GM21723 (cell line): Measurements from ENCODE around the gene CYP4F11.
"Not testable (repeated sequence)": the region's sequence is repeated elsewhere in the genome, so short reads cannot be mapped to it uniquely, and the experiment has no call there.

Experiments
- ATAC-seq: cut with Tn5 transposase; IDR thresholded peaks from one replicate; pipeline ENCODE4 v1.9.1; 2021; ENCODE audit warnings: mild to moderate bottlenecking, moderate library complexity; ENCODE audit not compliant: unreplicated experiment

CYP4F11 gene

DNA sequence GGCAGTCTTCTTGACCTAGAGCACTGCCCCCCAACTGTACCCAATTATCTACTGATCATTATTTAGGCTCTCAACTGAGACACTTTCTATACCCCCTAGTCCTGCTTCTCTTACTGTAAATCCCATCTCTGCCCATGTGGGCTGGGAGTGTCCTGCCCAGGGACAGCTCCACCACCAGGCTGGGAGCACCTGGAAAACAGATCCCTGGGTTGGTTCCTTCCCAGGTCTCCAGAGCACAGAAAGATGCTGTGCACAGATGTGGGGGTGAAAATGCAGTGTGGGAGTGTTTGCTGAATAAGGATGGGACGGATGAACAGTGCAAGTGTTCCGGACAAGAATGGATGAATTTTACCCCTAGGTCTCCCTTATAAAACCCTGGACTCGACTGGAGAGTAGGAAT lies 49.2 kb downstream of the CYP4F11 start:
- no peak for ATAC-seq

- ATAC-seq, result not testable (repeated sequence)
Observed at GRCh38 chr19:15883329-15883728, 51.0 kb downstream of the CYP4F11 start.

GRCh38 chr19:15874821-15875474 lies 59.4 kb downstream of the CYP4F11 start:
- ATAC-seq, result no peak

- ATAC-seq, result not testable (repeated sequence)
Observed at GRCh38 chr19:15873771-15874170, 60.6 kb downstream of the CYP4F11 start.

GRCh38 chr19:15871570-15871969 lies 62.8 kb downstream of the CYP4F11 start:
- no peak for ATAC-seq

GRCh38 chr19:15869873-15870272 lies 64.5 kb downstream of the CYP4F11 start:
- ATAC-seq, result no peak

- ATAC-seq, result no peak
Observed at GRCh38 chr19:15869109-15869555, 65.2 kb downstream of the CYP4F11 start.

- no peak for ATAC-seq
Observed at GRCh38 chr19:15866636-15867035, 67.7 kb downstream of the CYP4F11 start.

GRCh38 chr19:15864824-15865223 lies 69.5 kb downstream of the CYP4F11 start:
- no peak for ATAC-seq

DNA sequence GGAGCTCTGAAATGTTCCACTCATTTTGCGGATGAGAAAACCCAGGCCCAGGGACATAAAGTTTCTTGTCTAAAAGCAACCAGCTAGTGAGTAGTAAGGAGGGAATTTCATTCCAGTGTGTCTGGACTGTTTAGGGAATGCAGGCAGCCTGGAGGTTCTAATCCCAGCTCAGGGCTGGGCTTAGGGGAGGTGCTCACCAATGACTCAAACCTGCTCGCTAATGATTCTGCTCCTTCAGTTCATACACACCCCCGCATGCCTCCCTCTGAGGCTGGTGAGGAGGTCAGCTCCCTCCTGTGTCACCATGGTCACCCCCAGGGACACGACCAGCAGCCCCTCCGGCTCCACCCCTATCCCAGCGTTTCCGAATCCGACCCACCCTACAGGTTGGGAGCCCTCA lies 71.1 kb downstream of the CYP4F11 start:
- no peak for ATAC-seq

DNA sequence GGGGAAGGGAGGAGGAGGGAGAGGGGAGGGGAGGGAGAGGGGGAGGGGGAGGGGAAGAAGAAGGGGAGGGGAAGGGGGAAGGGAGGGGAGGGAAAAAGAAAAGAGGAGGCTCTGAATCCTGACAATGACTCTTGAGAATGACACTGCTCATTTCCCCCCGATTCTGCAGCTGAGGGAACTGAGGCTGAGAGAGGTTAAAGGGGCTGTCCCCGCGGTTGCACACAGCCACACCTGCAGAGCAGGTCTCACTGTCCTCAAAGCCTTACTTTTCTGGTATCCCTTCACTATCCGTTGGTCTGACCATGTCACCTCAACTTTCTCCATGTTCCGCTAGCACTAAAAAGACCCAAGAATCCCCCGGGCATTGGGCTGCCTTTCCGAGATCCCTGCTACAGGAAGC lies 71.9 kb downstream of the CYP4F11 start:
- ATAC-seq, result no peak
